HT-29 (cell line): ENCODE data around the gene PILRA. TPM values are rescaled to one million over a fixed set of nuclear protein-coding genes. Genes with fewer than 3 reads are reported as not detected.
"Not testable (repeated sequence)": the region's sequence is repeated elsewhere in the genome, so short reads cannot be mapped to it uniquely, and the experiment has no call there.

Source experiments
- DNase-seq: peaks from one replicate; pipeline ENCODE4 v3.0.0-alpha.2; 2015; ENCODE audit warnings: low spot score
- total RNA-seq: library from RNA; depleted of rRNA; stranded (reverse); fragments of >200 nt; shearing (Covaris generic); gene quantifications from 2 replicates; pipeline ENCODE4 v1.2.3, GENCODE V29; 2014

Gene PILRA
- total RNA-seq, 1 experiment from 2014 or later: 2.1 TPM

GRCh38 chr7:100358027-100358856 is 15.0 kb upstream of the PILRA start, which contains the start of gene PILRB:
PILRB (plus strand) TSS chr7:100358117; CDS start chr7:100358303, 186 bp downstream.
- DNase-seq: no peak

DNA sequence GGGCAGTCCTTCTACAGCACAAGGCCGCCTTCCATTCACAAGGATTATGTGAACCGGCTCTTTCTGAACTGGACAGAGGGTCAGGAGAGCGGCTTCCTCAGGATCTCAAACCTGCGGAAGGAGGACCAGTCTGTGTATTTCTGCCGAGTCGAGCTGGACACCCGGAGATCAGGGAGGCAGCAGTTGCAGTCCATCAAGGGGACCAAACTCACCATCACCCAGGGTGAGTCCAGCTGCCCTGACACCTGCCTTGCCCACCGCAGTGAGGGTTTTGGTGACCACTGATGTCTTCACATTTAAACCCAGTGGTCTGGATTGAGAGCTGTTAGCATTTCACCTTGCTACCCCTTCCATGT is 14.5 kb upstream of the PILRA start:
- DNase-seq: no peak

DNA sequence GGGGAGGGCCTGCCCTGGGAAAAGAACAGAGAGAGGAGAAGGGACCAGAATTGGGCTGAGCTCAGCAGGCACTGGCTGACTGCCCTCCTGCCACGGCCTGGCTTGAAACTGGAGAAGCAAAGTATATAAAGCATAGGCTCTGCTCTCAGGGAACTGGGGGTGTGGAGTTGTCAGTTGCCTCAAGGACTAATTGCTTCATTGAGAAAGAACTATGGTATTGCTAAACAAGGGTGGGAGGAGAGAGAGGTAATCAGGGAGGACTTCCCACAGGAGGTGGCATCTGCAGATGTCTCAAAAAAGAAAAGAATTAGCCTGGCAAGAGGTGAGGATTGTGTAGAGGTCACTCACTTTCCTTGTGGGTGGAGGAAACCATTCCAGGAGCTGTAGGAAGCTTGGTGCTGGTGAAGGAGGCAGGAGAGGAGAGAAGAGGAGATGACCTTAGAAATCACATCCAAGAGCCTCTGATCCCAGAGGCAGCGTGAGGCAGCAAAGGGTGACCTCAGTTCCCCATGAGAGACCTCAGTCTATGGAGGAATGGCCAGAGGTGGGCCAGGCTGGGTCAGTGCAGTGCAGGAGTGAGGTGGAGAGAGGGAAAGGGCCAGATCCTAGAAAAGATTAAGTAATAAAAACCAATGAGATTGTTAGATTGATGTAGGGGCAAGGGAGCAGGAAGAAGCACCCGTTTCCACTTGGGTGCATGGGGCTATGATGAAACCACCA is 13.0 kb upstream of the PILRA start:
- no peak for DNase-seq

GRCh38 chr7:100363098-100363497 is 10.2 kb upstream of the PILRA start:
- DNase-seq: no peak

DNA sequence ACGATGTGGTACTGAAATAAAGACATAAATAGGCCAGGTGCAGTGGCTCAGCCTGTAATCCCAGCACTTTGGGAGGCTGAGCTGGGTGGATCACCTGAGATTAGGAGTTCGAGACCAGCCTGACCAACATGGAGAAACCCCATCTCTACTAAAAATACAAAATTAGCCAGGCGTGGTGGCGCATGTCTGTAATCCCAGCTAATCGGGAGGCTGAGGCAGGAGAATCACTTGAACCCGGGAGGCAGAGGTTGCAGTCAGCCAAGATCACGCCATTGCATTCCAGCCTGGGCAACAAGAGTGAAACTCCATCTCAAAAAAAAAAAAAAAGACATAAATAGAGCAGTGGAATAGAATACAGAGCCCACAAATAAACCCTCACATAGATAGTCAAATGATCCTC is 9.5 kb upstream of the PILRA start:
- not testable (repeated sequence) for DNase-seq

DNA sequence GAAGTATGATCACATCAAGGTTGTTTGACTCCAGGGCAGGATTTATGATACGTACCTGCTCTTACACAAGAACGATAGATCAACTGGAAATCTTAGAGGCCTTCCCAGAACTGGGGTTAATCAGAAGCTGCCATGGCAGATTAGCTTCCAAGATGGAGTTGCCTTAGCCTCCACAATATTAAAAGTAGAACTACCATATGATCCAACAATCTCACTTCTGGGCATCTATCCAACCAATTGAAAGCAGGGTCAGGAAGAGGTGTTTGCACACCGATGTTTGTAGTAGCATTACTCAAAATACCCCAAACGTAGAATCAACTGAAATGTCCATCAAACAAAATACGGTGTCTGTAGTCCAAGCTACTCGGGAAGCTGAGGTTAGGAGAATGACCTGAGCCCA is 8.8 kb upstream of the PILRA start:
- DNase-seq: no peak

GRCh38 chr7:100365998-100366367 is 7.3 kb upstream of the PILRA start:
- DNase-seq: not testable (repeated sequence)

DNA sequence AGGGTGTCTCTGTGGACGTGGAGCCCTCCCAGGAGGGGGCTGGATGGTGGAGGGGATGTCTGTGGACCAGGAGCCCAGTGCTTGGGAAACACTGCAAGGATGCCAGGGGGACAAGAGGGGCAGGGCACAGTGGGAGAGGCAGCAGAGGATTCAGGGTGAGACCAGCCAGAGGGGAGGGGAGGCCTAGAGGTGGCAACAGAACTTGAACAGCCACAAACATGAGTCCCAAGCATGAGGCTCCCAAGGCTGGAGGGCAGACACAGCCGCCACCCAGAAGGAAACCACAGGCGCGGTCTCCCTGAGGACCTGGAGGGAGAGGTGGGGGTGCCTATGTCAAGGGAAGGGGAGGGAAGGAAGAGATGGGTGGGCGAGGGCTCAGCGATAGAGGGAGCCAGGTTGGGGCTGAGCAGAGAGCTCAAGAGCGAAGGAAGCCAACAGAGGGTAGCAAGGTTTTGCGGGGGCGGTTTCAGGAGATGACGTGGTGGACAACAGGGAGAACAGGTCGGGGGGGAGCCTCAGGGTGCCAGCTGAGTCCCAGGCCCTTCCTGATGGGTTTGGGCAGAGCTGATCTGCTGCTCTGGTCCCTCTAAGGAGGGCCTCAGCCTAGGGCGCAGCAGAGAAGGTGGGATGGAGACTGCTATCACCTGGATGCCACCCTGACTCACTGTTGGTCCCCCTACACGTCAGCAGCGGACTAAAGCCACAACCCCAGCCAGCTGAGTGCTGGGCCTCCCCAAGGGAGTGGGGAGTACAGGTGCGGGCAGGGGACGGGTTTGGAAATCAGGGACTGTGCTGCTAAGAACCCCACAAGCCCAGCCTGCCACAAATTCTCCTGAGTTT is 6.7 kb upstream of the PILRA start:
- DNase-seq: no peak

DNA sequence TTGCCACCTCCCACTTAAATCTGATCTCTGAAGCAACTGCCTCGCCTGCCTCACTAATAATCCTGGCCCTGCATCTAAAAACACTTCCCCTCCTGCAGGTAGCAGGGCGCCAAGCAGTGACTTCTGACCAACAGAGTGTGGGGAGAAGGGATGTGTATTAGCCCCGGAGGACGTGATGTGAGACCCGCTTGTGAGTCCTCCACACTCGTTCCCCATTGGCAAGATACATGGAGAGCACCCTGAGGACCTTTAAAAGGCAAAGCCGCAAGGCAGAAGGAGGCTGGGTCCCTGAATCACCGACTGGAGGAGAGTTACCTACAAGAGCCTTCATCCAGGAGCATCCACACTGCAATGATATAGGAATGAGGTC is 6.1 kb upstream of the PILRA start:
- DNase-seq: no peak

DNA sequence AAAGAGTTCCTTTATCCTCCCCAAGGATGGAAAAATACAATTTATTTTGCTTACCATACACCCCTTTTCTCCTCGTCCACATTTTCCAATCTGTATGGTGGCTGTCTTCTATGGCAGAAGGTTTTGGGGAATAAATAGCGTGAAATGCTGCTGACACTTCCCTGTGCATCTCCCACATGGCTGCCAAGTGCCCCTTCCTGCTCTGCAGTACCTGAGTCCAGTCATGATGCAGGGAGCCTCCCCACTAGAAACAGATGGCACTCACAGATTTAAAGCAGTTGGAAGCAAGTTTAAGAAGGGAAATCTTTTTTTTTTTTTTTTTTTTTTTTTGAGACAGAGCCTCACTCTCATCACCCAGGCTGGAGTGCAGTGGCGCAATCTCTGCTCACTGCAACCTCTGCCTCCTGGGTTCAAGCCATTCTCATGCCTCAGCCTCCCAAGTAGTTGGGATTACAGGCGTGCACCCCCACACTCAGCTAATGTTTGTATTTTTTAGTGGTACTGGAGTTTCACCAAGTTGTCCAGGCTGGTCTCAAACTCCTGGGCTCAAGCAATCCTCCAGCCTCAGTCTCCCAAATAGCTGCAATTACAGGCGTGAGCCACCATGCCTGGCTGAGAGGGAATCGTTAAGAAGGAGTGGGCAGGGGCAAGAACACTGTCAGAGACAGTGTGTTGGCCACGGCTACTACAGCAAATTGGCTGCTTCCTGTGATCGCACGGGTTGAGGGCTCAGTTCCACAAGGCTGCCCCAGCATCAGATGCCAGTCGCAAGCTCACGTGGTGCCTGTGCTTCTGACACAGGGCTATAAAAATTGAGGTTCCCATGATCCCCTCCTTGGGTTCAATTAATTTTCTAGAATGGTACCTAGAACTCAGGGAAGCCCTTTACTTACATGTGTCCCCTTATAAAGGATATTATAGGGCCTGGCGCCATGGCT is 5.3 kb upstream of the PILRA start:
- DNase-seq: no peak

GRCh38 chr7:100369105-100369504 is 4.2 kb upstream of the PILRA start:
- DNase-seq: no peak

GRCh38 chr7:100370303-100370702 is 3.0 kb upstream of the PILRA start:
- DNase-seq: no peak

GRCh38 chr7:100370746-100371145 is 2.5 kb upstream of the PILRA start:
- DNase-seq: no peak

- no peak for DNase-seq
Observed at GRCh38 chr7:100371561-100372171, 1.6 kb upstream of the PILRA start.

DNA sequence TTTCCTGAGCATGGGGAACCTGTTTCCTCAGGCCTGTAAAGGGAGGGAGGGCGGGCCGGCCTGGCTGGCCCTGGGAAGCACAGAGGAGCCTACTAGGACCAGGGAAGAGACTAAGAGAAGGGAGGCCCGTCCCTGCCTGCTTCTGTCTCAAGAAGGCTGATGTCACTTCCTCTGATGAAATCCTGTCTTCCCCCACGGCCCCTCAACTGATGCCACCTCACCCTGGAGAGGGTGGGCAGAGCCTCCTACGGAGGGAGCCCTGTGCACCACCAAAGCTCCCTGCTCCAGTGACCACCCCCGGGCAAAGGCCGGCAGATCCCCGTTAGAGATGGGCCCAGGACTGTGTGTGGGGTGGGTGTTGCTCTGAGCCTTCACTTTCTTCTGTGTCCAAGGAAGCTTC is 1.0 kb upstream of the PILRA start:
- DNase-seq: no peak

DNA sequence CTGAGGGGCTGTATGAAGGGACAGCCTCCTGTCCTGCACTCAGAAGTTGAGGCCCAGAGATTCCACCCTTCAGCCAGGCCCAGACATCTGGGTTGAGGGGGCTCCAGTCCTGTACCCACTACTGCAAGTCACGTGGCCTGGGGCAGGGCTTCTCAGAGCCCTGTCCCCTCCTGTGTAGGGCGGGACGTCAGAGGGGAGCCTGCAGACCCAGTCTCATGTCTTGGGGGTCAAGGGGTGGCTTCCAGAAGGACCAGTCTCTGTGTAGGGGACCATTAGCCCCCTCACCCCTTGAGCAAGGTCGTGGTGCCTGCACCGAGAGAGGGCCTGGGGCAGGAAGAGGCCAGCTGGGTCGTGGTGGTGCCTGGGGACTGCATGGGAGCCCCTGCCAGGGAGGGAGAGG is 593 bp upstream of the PILRA start:
- no peak for DNase-seq

DNA sequence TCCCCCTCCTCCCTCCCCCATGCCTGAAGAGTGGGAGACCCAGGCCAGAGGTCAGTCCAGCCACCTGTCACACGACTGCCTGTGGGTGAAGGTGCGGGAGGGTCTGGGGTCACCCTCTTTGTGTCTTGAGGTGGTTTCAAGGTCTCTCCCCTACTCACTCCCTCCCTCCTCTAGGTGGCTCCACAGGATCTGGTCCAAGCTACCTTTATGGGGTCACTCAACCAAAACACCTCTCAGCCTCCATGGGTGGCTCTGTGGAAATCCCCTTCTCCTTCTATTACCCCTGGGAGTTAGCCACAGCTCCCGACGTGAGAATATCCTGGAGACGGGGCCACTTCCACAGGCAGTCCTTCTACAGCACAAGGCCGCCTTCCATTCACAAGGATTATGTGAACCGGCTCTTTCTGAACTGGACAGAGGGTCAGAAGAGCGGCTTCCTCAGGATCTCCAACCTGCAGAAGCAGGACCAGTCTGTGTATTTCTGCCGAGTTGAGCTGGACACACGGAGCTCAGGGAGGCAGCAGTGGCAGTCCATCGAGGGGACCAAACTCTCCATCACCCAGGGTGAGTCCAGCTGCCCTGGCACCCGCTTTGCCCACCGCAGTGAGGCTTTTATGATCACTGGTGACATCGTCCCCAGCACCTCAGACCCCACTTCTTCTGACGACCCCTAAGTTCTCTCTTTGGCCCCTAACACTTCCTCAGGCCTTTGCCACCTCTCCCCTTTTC is 747 bp downstream of the PILRA start:
- not testable (repeated sequence) for DNase-seq

DNA sequence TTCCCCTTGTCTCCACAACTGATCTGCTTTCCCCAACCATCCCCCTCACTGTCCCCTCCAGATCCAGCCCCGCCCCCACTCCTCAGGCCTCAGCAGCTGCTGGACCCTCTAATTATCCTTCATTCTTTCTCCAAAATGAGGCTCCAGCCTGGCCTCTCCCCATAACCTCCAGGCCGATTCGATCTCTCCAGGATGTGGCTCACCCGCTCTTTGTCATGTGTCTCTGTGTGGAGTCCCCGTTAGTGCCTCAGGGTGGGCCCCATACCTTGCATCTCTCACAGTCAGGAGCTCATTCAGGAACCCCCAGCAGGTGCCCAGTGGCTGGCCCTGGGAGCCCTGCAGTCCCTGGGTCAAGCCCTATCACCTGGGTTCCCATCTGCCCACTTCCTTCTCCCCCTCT is 1.3 kb downstream of the PILRA start:
- no peak for DNase-seq

- DNase-seq: no peak
Observed at GRCh38 chr7:100376066-100376465, 2.8 kb downstream of the PILRA start.
